ENCODE data around the gene ADGRD1. TPM values are rescaled to one million over a fixed set of nuclear protein-coding genes. Genes with fewer than 3 reads are reported as not detected.

The ADGRD1 gene
- total and polyA plus RNA-seq, 2 of the 8 experiments (the other 6 are each of a cell fraction or from before 2014, with no cell fraction given): 0.36 to 0.48 TPM

GRCh38 chr12:131098178-131098981 lies 144.7 kb downstream of the ADGRD1 start:
- Histone ChIP-seq H3K4me2 (ENCODE audit: insufficient read depth in 1 of 2, low read depth in 2 of 2, low read length in 2 of 2) (no peak overlapping the region), H3K23ac (ENCODE audit: insufficient read length) (no peak overlapping the region), H3K4me1 (replicated peaks in 1 of 4; ENCODE audit: control insufficient read depth in 3 of 4, insufficient read depth in 4 of 4, low read length in 3 of 4) (no peaks in the 10 kb centered on the region), H3K9ac (replicated peaks in 1 of 4; ENCODE audit: extremely low read depth in 1 of 4, low read depth in 3 of 4, low read length in 3 of 4) (no peak overlapping the region), H2BK15ac (ENCODE audit: low read length) (no peak overlapping the region), H4K20me1 (replicated peaks in 1 of 2; ENCODE audit: control insufficient read depth in 1 of 2, insufficient read depth in 2 of 2, low read length in 2 of 2) (no peaks in the 10 kb centered on the region), H3K79me2 (ENCODE audit: control insufficient read depth in 1 of 2, insufficient read depth in 2 of 2, low read length in 2 of 2) (no peaks in the 10 kb centered on the region), H3K56ac (replicated peaks; ENCODE audit: insufficient read length, low read depth, low read length) (no peak overlapping the region), H3K4ac (replicated peaks; ENCODE audit: insufficient read length, low read depth, low read length) (no peak overlapping the region), H4K5ac (ENCODE audit: insufficient read length, low read depth, low read length) (no peak overlapping the region), H4K91ac (replicated peaks; ENCODE audit: insufficient read length, low read length) (no peak overlapping the region), H3K27me3 (replicated peaks in 1 of 4; ENCODE audit: control insufficient read depth in 3 of 4, extremely low read depth in 1 of 4, insufficient read depth in 3 of 4, low read length in 3 of 4) (no peaks in the 10 kb centered on the region), H2BK5ac (ENCODE audit: low read depth, low read length) (no peak overlapping the region), H3K4me3 (ENCODE audit: extremely low read depth in 1 of 4, insufficient read depth in 2 of 4, low read depth in 3 of 4, low read length in 4 of 4) (no peak overlapping the region), H2BK20ac (ENCODE audit: low read length) (no peak overlapping the region), H3K9me3 (ENCODE audit: insufficient read depth in 2 of 2, low read depth in 1 of 2, low read length in 1 of 2) (no peaks in the 10 kb centered on the region), H2AK5ac (ENCODE audit: low read depth, low read length) (no peak overlapping the region), H2AFZ (ENCODE audit: low read length) (no peak overlapping the region), H3K18ac (ENCODE audit: extremely low read depth, low read length) (no peak overlapping the region), H2BK120ac (replicated peaks; ENCODE audit: low read depth, low read length) (no peak overlapping the region), H3K23me2 (ENCODE audit: low read depth, low read length) (peaks cover 8% of the 10 kb centered on the region), H3K79me1 (ENCODE audit: low read depth, low read length) (no peaks in the 10 kb centered on the region), H3K36me3 (ENCODE audit: control insufficient read depth in 2 of 4, insufficient read depth in 4 of 4, low read length in 3 of 4) (no peaks in the 10 kb centered on the region), H2BK12ac (ENCODE audit: low read depth, low read length) (0 out of 2 replicates have a peak overlapping the region, but pooled peaks have one; percentile 14), H4K8ac (ENCODE audit: extremely low read depth, insufficient read depth, low read length) (no peak overlapping the region), H3K27ac (ENCODE audit: low read depth, low read length) (no peak overlapping the region), H3K14ac (ENCODE audit: insufficient read length) (no peak overlapping the region)
- DNase-seq (ENCODE audit: low read depth in 1 of 2, low spot score in 2 of 2) (no peak), FAIRE-seq (no peak)
- ChIA-PET CTCF (ENCODE audit: partially characterized antibody) (no interaction called here), POLR2A (ENCODE audit: partially characterized antibody) (no interaction called here)
- 86% methylated on average over 19 of the region's 19 CpGs; no CpG with 5 or more reads in 1 of the 2 experiments for WGBS, 2 experiments (ENCODE audit: extremely low coverage in 1 of 2, insufficient coverage in 1 of 2, insufficient read length in 1 of 2, insufficient replicate concordance in 2 of 2, low coverage in 1 of 2, low lambda C conversion rate in 2 of 2, missing lambda C conversion rate in 1 of 2)
- TF ChIP-seq, protein P1, sequence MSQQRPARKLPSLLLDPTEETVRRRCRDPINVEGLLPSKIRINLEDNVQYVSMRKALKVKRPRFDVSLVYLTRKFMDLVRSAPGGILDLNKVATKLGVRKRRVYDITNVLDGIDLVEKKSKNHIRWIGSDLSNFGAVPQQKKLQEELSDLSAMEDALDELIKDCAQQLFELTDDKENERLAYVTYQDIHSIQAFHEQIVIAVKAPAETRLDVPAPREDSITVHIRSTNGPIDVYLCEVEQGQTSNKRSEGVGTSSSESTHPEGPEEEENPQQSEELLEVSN (IDR thresholded peaks at IDR 0.05): no peak

All from H1 (cell line).